IMR-90 (cell line): ENCODE measurements around the gene FOXO1. TPM values are rescaled to one million over a fixed set of nuclear protein-coding genes. Genes with fewer than 3 reads are reported as not detected.

Source experiments
- ATAC-seq: fragments of 200-7000 bp; cut with Tn5 transposase; 2 replicates; pipeline ENCODE4 v1.9.1; 2020; ENCODE audit warnings: low read depth, mild to moderate bottlenecking, moderate library complexity
- BruUV-seq: library from RNA; stranded (reverse); fragments of 400-500 nt; replicated peaks from 2 replicates; lab custom pipeline; 2021; lab: Mats Ljungman, UMichigan
- CTCF ChIA-PET: fragments of 300-600 bp; formaldehyde crosslinking; extraction: SDS; loops from one replicate; lab custom pipeline; 2021; ENCODE audit warnings: antibody characterized with exemption; lab: Yijun Ruan, JAX
- POLR2A ChIA-PET: fragments of 300-600 bp; sonication (Branson Sonifier 250); formaldehyde crosslinking; loops from one replicate; lab custom pipeline; 2022; ENCODE audit warnings: antibody characterized with exemption; ENCODE audit not compliant: unreplicated experiment; lab: Charles Lee
- DNase-seq: peaks from one replicate; pipeline ENCODE4 v3.0.0; 2013
- H2AFZ ChIP-seq: replicated peaks from 2 replicates; pipeline ENCODE3; 2013; ENCODE audit warnings: low read length, mild to moderate bottlenecking; ENCODE audit not compliant: poor library complexity
- H2AK5ac ChIP-seq: 2 replicates; pipeline ENCODE4 v1.6.1; 2013; ENCODE audit warnings: low read depth, low read length, inconsistent platforms
- H2AK9ac ChIP-seq: replicated peaks from 2 replicates; pipeline ENCODE3; 2013; ENCODE audit warnings: mild to moderate bottlenecking, low read depth, low read length, moderate library complexity; ENCODE audit not compliant: poor library complexity
- H2BK120ac ChIP-seq: 2 replicates; pipeline ENCODE4 v1.6.1; 2013; ENCODE audit warnings: low read depth, low read length, inconsistent platforms
- H2BK15ac ChIP-seq: 3 replicates; pipeline ENCODE4 v1.6.1; 2013; ENCODE audit warnings: low read depth, low read length, inconsistent platforms
- H2BK20ac ChIP-seq: 2 replicates; pipeline ENCODE4 v1.6.1; 2013; ENCODE audit warnings: low read depth, mild to moderate bottlenecking, inconsistent platforms, low read length, moderate library complexity
- H2BK5ac ChIP-seq: 2 replicates; pipeline ENCODE4 v1.6.1; 2013; ENCODE audit warnings: mild to moderate bottlenecking, low read depth, low read length, inconsistent platforms; ENCODE audit not compliant: poor library complexity, severe bottlenecking
- H3K14ac ChIP-seq: replicated peaks from 2 replicates; pipeline ENCODE4 v1.6.1; 2013; ENCODE audit warnings: low read depth, low read length, inconsistent platforms
- H3K18ac ChIP-seq: 2 replicates; pipeline ENCODE4 v1.6.1; 2013; ENCODE audit warnings: low read depth, low read length, control low read depth
- H3K23ac ChIP-seq: 2 replicates; pipeline ENCODE4 v1.6.1; 2013; ENCODE audit warnings: low read depth, low read length, inconsistent platforms
- H3K27ac ChIP-seq: 2 replicates; pipeline ENCODE4 v1.5.1; 2013; ENCODE audit warnings: mild to moderate bottlenecking, control low read depth, low read length; ENCODE audit not compliant: insufficient read depth
- H3K27me3 ChIP-seq: 2 replicates; pipeline ENCODE4 v1.6.1; 2013; ENCODE audit warnings: low read length; ENCODE audit not compliant: control insufficient read depth, insufficient read depth
- H3K36me3 ChIP-seq: 2 replicates; pipeline ENCODE4 v1.6.1; 2013; ENCODE audit warnings: low read length, mixed read lengths; ENCODE audit not compliant: control insufficient read depth, insufficient read depth
- H3K4ac ChIP-seq: 2 replicates; pipeline ENCODE4 v1.6.1; 2013; ENCODE audit warnings: low read depth, low read length, inconsistent platforms
- H3K4me1 ChIP-seq: 2 replicates; pipeline ENCODE4 v1.6.1; 2013; ENCODE audit warnings: low read length, mixed read lengths; ENCODE audit not compliant: control insufficient read depth, insufficient read depth
- H3K4me2 ChIP-seq: 2 replicates; pipeline ENCODE4 v1.6.1; 2013; ENCODE audit warnings: low read depth, mild to moderate bottlenecking, control low read depth, low read length, moderate library complexity
- H3K4me3 ChIP-seq: 2 replicates; pipeline ENCODE4 v1.5.1; 2013; ENCODE audit warnings: low read depth, mild to moderate bottlenecking, control low read depth, low read length, moderate library complexity; ENCODE audit not compliant: insufficient read depth
- H3K56ac ChIP-seq: 2 replicates; pipeline ENCODE4 v1.6.1; 2013; ENCODE audit warnings: low read length, inconsistent platforms; ENCODE audit not compliant: insufficient read depth; ENCODE audit errors: extremely low read depth
- H3K79me1 ChIP-seq, 2 experiments: 2 replicates each; pipeline ENCODE4 v1.6.1; 2013; ENCODE audit warnings: low read length in 2 of 2, inconsistent platforms in 1 of 2, low read depth in 1 of 2
- H3K9ac ChIP-seq: 2 replicates; pipeline ENCODE4 v1.6.1; 2013; ENCODE audit warnings: low read depth, low read length, control low read depth
- H3K9me1 ChIP-seq: 2 replicates; pipeline ENCODE4 v1.6.1; 2013; ENCODE audit warnings: low read length, inconsistent platforms; ENCODE audit not compliant: insufficient read depth
- H3K9me3 ChIP-seq: 2 replicates; pipeline ENCODE4 v1.6.1; 2013; ENCODE audit warnings: low read length; ENCODE audit not compliant: control insufficient read depth, insufficient read depth
- H4K20me1 ChIP-seq: 2 replicates; pipeline ENCODE4 v1.6.1; 2013; ENCODE audit warnings: low read length, inconsistent platforms; ENCODE audit not compliant: insufficient read depth
- H4K5ac ChIP-seq: 2 replicates; pipeline ENCODE4 v1.6.1; 2013; ENCODE audit warnings: mild to moderate bottlenecking, low read depth, low read length, control low read depth
- H4K8ac ChIP-seq, 2 experiments: 2 replicates each; pipeline ENCODE4 v1.6.1; 2013; ENCODE audit warnings: low read depth in 2 of 2, low read length in 2 of 2, control low read depth in 1 of 2, inconsistent platforms in 1 of 2
- H4K91ac ChIP-seq: 2 replicates; pipeline ENCODE4 v1.6.1; 2013; ENCODE audit warnings: low read depth, low read length, inconsistent platforms; ENCODE audit not compliant: insufficient read depth
- BHLHE40 ChIP-seq: fragments of 150-350 bp; IDR thresholded peaks from 2 replicates; pipeline ENCODE4 v1.6.1; 2016; ENCODE audit warnings: mild to moderate bottlenecking, low read depth, low read length
- MXI1 ChIP-seq: IDR thresholded peaks from 2 replicates; pipeline ENCODE4 v1.6.1; 2012; ENCODE audit warnings: low read depth, mild to moderate bottlenecking, low read length, moderate library complexity, borderline replicate concordance
- WGBS, 2 experiments: methylation state at CpG; one replicate each; pipeline versions ENCODE4 v1.1.5 to v1.1.7; 2013; ENCODE audit warnings: missing lambda C conversion rate in 2 of 2; ENCODE audit not compliant: insufficient read length in 1 of 2; ENCODE audit errors: extremely low coverage in 2 of 2; 5-methylcytosine and 5-hydroxymethylcytosine counted together
- dilution Hi-C: fragments of 300-500 bp; cut with HindIII; formaldehyde crosslinking; loops from one replicate; pipeline ENCODE4 v1.14.3; 2018; ENCODE audit warnings: low sequenced_read_pairs; ENCODE audit not compliant: unreplicated experiment
- in situ Hi-C: fragments of 300-500 bp; cut with MboI; formaldehyde crosslinking; loops from 3 replicates; pipeline ENCODE4 v1.14.3; 2019; ENCODE audit warnings: low sequenced_read_pairs, inconsistent platforms, mixed read lengths
- intact Hi-C: fragments of 100-400 bp; cut with micrococcal nuclease; formaldehyde crosslinking; loops from 2 replicates; pipeline ENCODE4 v1.10.0; 2022
- polyA plus RNA-seq, 3 experiments: library from polyadenylated mRNA; depleted of rRNA; stranded (reverse); fragments of >200 nt; gene quantifications; 2 replicates each; pipeline ENCODE4 v1.2.3, GENCODE V29; 2012; ENCODE audit warnings: low replicate concordance in 1 of 3
- total RNA-seq: library from RNA; depleted of rRNA; stranded (reverse); fragments of >200 nt; gene quantifications from 2 replicates; pipeline ENCODE4 v1.2.3, GENCODE V29; 2012

Gene FOXO1
- total and polyA plus RNA-seq, 2 of the 4 experiments (the other 2 are of a cell fraction): 0.12 to 0.18 TPM

DNA sequence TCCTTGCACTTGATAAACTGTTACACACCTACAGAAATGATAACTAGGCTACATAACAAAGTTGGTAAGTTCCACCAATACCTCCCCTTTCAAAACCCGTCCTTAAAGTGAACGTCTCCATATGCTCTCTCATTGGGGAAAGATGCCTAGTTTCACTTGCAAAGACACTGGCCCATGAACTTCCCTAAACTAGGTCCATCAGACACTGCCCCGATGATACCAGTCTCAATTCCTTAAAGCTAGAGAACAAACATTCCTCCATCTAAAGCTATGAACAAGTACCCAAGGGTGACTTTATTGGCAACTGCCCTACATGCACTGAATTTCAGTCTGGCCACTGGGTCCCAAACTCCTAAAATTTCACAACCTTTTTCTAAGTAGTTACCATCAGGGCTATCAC, 39.9 kb downstream of the FOXO1 start:
- Histone ChIP-seq H3K79me1 (no peaks in the 10 kb centered on the region), H3K4me3 (no peak overlapping the region), H4K8ac (no peak overlapping the region), H4K20me1 (no peaks in the 10 kb centered on the region), H3K36me3 (no peaks in the 10 kb centered on the region), H2BK5ac (no peak overlapping the region), H3K9ac (no peak overlapping the region), H4K91ac (no peak overlapping the region), H3K4ac (no peak overlapping the region), H3K4me1 (no peaks in the 10 kb centered on the region), H2BK20ac (no peak overlapping the region), H2AK9ac (no peak overlapping the region), H3K27me3 (no peaks in the 10 kb centered on the region), H2BK120ac (no peak overlapping the region), H3K4me2 (no peak overlapping the region), H3K56ac (no peak overlapping the region), H3K18ac (no peak overlapping the region), H2AK5ac (no peak overlapping the region), H3K23ac (no peak overlapping the region), H3K27ac (no peak overlapping the region), H3K9me3 (no peaks in the 10 kb centered on the region), H2BK15ac (no peak overlapping the region), H4K5ac (no peak overlapping the region), H2AFZ (no peak overlapping the region), H3K9me1 (no peaks in the 10 kb centered on the region), H3K14ac (no peak overlapping the region)
- in situ Hi-C loops (no loop called here), dilution Hi-C loops (no loop called here), intact Hi-C loops (no loop called here)
- ATAC-seq: no peak
- ChIA-PET POLR2A (no interaction called here), CTCF (no interaction called here)
- no peak for DNase-seq
- 80% methylated on average over 1 of the region's 3 CpGs; no CpG with 5 or more reads in 1 of the 2 experiments for WGBS, 2 experiments
- no TSS peak for BruUV-seq
- TF ChIP-seq MXI1 (no peak), BHLHE40 (no peak)
